HG03280 (cell line): Measurements from ENCODE around the gene MGAT4B.

Experiments
- ATAC-seq: cut with Tn5 transposase; IDR thresholded peaks from one replicate; pipeline ENCODE4 v1.9.1; 2021; ENCODE audit warnings: mild to moderate bottlenecking, moderate library complexity; ENCODE audit not compliant: unreplicated experiment

MGAT4B gene

DNA sequence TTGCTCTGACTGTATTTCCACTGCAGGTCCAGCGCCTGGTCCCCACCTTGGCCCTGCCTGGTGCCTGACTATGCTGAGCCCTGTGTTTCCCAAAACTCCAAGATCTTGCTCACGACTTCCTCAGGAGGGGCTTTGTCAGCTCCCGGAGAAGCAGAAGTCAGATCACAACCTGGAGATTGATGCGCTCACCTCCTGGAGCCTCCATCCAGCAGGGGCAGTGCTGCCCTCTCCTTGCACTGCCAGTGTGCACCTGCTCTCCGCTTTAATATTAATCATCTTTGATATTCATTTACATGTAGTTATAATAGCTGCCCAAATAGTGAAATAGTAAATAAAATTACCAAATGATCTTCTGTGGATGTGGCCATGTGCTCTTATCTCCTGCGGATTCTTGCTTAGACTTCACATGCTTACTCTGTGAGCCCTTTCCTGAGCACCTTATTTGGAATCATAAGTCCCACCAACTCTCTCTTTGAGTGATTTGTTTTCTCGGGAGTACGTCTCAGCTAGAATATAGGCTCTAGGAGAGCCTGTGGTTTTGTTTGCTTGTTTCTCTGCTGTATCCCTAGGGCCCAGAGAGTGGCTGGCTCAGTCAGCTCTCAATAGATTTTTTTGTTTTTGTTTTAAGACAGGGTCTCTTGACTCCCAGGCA is 56.7 kb downstream of the MGAT4B start:
- ATAC-seq, result no peak

DNA sequence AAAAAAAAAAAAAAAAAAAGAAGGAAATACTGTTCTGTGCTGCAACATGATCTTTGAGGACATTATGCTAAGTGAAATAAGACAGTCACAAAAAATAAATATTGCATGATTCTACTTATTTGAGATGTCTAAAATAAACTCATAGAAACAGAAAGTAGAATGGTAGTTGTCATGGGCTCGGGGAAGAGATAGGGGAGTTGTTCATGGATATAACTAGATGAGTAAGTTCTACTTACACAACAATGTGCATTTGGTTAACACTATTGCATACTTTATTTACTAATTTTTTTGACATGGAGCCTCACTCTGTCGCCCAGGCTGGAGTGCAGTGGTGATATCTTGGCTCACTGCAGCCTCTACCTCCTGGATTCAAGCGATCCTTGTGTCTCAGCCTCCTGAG is 58.9 kb downstream of the MGAT4B start:
- no peak for ATAC-seq
